ENCODE measurements around the gene BTAF1.

DNA sequence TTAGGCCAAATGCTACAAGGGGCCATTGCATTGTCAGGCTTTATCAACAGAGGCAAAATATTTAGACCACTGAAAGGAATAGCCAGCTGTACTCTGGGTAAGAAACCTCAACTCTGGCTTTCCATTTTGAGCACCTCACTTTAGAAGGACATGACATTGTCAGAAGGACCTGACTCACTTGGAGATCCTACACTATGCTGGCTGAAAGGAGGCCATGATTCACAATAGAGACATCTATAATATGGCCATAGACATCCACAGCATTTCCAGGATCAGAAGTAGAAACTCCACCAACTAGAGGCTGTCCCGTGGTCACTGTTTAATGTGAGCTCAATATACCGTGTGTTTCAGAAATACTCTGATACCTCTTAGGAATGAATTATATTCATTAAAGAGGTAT is 140.9 kb downstream of the BTAF1 start:
- TF ChIP-seq, protein P1, sequence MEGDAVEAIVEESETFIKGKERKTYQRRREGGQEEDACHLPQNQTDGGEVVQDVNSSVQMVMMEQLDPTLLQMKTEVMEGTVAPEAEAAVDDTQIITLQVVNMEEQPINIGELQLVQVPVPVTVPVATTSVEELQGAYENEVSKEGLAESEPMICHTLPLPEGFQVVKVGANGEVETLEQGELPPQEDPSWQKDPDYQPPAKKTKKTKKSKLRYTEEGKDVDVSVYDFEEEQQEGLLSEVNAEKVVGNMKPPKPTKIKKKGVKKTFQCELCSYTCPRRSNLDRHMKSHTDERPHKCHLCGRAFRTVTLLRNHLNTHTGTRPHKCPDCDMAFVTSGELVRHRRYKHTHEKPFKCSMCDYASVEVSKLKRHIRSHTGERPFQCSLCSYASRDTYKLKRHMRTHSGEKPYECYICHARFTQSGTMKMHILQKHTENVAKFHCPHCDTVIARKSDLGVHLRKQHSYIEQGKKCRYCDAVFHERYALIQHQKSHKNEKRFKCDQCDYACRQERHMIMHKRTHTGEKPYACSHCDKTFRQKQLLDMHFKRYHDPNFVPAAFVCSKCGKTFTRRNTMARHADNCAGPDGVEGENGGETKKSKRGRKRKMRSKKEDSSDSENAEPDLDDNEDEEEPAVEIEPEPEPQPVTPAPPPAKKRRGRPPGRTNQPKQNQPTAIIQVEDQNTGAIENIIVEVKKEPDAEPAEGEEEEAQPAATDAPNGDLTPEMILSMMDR (IDR thresholded peaks at IDR 0.05) = no peak
- TF ChIP-seq EP300 (IDR thresholded peaks at IDR 0.05; ENCODE audit: low read depth) (no peak), POLR2AphosphoS5 (IDR thresholded peaks at IDR 0.05) (no peak)
